Purkinje cell (primary cell): Measurements from ENCODE around the gene KDM5D. TPM values are rescaled to one million over a fixed set of nuclear protein-coding genes. Genes with fewer than 3 reads are reported as not detected.

Experiments
- polyA plus RNA-seq: library from polyadenylated mRNA; unstranded; fragments of >200 nt; fragmentation: Nextera tagmentation; gene quantifications from 2 replicates; pipeline ENCODE4 v1.2.1, GENCODE V29; 2014

Gene KDM5D
- polyA plus RNA-seq, result 7.1 and 8.0 TPM in 2 replicates

DNA sequence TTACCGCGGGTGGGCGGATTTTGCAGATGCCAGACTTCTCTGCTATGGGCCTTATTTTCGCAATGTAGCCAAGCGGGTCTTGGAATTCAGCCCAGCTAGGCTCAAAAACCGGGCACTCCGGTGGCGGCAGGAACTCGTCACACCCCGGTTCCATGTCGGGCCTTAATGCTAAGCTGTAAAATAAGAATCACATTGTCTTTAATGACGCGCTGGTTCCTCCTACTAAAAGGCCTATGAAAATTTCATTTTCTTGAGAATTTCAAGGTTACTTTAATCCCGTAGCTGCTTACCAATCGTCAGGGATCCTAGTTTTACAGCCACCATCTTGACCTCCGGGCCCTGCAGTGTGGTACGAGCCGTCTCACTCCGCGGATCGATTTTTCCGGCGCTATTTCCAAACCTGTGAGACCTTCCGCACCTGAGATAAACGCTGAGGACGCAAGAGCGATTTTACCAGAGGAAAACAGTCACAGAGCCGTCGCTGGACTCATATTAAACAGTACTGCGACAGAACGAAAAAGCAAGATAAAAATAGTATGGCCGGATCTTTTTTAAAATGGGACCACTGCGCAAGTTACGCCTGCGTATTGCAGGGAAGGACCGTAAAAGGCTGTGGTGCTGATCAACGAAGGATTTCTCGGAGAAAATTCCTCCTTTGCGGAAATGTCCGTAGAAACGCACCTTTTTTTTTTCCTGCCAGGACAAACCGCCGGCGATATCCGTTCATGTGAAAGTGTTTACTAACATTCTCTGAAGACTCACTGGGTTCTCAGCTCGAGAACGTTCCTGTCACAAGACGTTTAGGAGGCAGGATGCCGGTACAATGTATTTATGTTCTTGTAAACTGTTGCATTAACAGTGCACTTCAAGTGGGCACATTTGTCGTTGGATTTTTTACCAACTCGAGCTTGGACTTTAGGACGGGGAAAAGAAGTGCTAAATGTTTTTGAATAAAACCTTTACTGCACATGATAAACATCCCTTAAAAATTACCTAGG is at the start of gene KDM5D:
KDM5D (minus strand) TSS at position 346 of the 998 bp plus-strand sequence; CDS start at position 154, 192 bp downstream.

